Measurements from ENCODE around the gene MS4A5.

MS4A5 gene

DNA sequence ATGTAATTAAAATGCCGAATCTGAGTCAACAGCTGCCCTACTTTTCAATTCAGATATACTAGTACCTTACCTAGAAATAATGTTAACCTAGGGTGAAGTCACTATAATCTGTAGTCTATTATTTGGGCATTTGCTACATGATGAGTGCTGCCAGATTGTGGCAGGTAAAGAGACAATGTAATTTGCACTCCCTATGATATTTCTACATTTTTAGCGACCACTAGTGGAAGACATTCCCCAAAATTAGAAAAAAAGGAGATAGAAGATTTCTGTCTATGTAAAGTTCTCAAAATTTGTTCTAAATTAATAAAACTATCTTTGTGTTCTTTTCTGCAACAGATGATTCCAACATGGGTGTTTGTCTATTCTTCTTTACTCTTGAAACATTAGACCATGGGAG, 40.4 kb downstream of the MS4A5 start:
- H3K9me3 ChIP-seq (ENCODE audit: severe bottlenecking) = no peaks in the 10 kb centered on the region
- no peaks in the 10 kb centered on the region for H3K36me3 ChIP-seq (ENCODE audit: low read depth)
- TF ChIP-seq, protein P1, sequence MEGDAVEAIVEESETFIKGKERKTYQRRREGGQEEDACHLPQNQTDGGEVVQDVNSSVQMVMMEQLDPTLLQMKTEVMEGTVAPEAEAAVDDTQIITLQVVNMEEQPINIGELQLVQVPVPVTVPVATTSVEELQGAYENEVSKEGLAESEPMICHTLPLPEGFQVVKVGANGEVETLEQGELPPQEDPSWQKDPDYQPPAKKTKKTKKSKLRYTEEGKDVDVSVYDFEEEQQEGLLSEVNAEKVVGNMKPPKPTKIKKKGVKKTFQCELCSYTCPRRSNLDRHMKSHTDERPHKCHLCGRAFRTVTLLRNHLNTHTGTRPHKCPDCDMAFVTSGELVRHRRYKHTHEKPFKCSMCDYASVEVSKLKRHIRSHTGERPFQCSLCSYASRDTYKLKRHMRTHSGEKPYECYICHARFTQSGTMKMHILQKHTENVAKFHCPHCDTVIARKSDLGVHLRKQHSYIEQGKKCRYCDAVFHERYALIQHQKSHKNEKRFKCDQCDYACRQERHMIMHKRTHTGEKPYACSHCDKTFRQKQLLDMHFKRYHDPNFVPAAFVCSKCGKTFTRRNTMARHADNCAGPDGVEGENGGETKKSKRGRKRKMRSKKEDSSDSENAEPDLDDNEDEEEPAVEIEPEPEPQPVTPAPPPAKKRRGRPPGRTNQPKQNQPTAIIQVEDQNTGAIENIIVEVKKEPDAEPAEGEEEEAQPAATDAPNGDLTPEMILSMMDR (IDR thresholded peaks at IDR 0.05; ENCODE audit: poor library complexity, severe bottlenecking) = no peak
- H3K4me3 ChIP-seq (ENCODE audit: severe bottlenecking) = no peak overlapping the region
- DNase-seq (ENCODE audit: low spot score) (no peak), ATAC-seq (ENCODE audit: low read depth) (no peak)
- H3K27ac ChIP-seq (ENCODE audit: poor library complexity, severe bottlenecking) = no peak overlapping the region
- H3K4me1 ChIP-seq (ENCODE audit: insufficient read depth, poor library complexity, severe bottlenecking) = no peaks in the 10 kb centered on the region
- no peaks in the 10 kb centered on the region for H3K27me3 ChIP-seq (ENCODE audit: insufficient read depth, poor library complexity, severe bottlenecking)

DNA sequence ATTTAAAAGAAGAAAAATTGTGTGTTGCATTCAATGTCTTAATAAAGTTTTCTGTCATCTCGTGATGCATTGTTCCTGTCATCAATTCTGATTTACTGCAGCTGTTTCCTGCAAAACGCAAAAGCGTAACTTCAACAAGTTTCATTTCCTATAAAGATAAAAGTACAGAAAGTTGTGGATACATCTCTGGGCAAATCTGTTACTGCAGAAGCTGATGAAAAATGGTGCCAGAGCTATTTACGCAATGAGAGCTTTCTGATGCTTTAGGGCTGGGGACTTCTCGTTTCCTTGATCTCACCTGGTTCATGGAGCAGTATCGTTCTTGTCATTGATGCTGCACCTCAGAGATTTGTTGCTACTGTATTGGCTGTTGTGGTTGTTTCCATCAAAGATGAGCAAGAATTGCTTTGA, 47.7 kb downstream of the MS4A5 start:
- no peak for ATAC-seq (ENCODE audit: low read depth)

DNA sequence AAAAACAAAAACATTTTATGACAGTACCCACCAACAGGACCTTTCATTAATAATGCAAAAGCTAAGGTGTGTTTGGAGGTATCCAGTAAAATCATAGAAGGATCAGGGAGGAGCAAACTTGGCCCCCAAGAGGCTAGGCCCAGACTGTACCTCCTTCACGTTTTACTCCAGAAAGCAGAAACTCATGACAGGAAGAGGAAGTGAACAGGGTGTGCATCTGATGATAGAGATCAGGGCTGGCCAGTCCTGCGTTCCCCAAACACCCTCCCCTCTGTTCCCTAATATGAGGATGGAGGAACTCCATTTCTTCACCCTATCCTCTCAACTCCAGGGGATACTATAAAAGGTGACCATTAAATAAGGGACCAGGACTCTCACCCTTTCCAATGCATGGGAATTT, 53.0 kb downstream of the MS4A5 start:
- Histone ChIP-seq H3K4me1 (ENCODE audit: insufficient read depth, poor library complexity, severe bottlenecking) (no peaks in the 10 kb centered on the region), H3K27ac (ENCODE audit: poor library complexity, severe bottlenecking) (no peak overlapping the region), H3K4me3 (ENCODE audit: severe bottlenecking) (no peak overlapping the region), H3K27me3 (ENCODE audit: insufficient read depth, poor library complexity, severe bottlenecking) (no peaks in the 10 kb centered on the region), H3K36me3 (ENCODE audit: low read depth) (no peaks in the 10 kb centered on the region), H3K9me3 (ENCODE audit: severe bottlenecking) (no peaks in the 10 kb centered on the region)
- no peak for DNase-seq (ENCODE audit: low spot score)
- TF ChIP-seq, protein P1 (IDR thresholded peaks at IDR 0.05; ENCODE audit: poor library complexity, severe bottlenecking) = no peak
- ATAC-seq (ENCODE audit: low read depth) = no peak

More for the DNA sequence above, 47.7 kb downstream of the MS4A5 start:
- Histone ChIP-seq H3K4me1 (ENCODE audit: insufficient read depth, poor library complexity, severe bottlenecking) (no peaks in the 10 kb centered on the region), H3K27me3 (ENCODE audit: insufficient read depth, poor library complexity, severe bottlenecking) (no peaks in the 10 kb centered on the region), H3K27ac (ENCODE audit: poor library complexity, severe bottlenecking) (no peak overlapping the region), H3K9me3 (ENCODE audit: severe bottlenecking) (no peaks in the 10 kb centered on the region), H3K4me3 (ENCODE audit: severe bottlenecking) (no peak overlapping the region), H3K36me3 (ENCODE audit: low read depth) (no peaks in the 10 kb centered on the region)
- DNase-seq (ENCODE audit: low spot score) = no peak
- TF ChIP-seq, protein P1 (IDR thresholded peaks at IDR 0.05; ENCODE audit: poor library complexity, severe bottlenecking) = no peak

DNA sequence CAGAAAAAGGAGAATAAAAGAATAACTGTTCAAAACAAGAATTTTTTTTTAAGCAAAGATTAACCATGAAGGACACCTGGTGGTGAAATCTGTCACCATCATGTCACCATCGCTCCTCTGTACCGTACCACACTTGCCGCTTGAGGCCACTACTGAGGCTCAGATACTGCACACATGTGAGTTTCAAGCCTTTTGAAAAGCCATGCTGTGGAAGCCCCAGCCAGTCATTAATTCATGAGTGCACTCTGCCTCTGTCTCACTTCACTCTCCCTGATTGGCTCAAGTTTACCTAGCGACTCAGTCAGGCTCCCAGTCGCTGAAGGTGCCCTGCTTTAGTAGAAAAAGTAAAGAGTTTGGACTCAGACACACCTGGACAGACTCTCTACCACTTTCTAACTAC, 56.6 kb downstream of the MS4A5 start:
- DNase-seq (ENCODE audit: low spot score) (no peak), ATAC-seq (ENCODE audit: low read depth) (peak; percentile 49; the same call in 2 of the 3 replicates)
- Histone ChIP-seq H3K4me1 (ENCODE audit: insufficient read depth, poor library complexity, severe bottlenecking) (no peaks in the 10 kb centered on the region), H3K4me3 (ENCODE audit: severe bottlenecking) (no peak overlapping the region), H3K36me3 (ENCODE audit: low read depth) (no peaks in the 10 kb centered on the region), H3K27ac (ENCODE audit: poor library complexity, severe bottlenecking) (no peak overlapping the region), H3K27me3 (ENCODE audit: insufficient read depth, poor library complexity, severe bottlenecking) (no peaks in the 10 kb centered on the region), H3K9me3 (ENCODE audit: severe bottlenecking) (no peaks in the 10 kb centered on the region)
- TF ChIP-seq, protein P1 (IDR thresholded peaks at IDR 0.05; ENCODE audit: poor library complexity, severe bottlenecking) = peak; percentile 24

GRCh38 chr11:60492488-60493009, 63.2 kb downstream of the MS4A5 start, which contains the start of gene MS4A12:
Gene MS4A12 (plus strand): TSS chr11:60492778. CDS start chr11:60497319, 4,541 bp downstream.
- ATAC-seq (ENCODE audit: low read depth) = no peak
- Histone ChIP-seq H3K9me3 (ENCODE audit: severe bottlenecking) (no peaks in the 10 kb centered on the region), H3K27me3 (ENCODE audit: insufficient read depth, poor library complexity, severe bottlenecking) (no peaks in the 10 kb centered on the region), H3K36me3 (ENCODE audit: low read depth) (no peaks in the 10 kb centered on the region), H3K27ac (ENCODE audit: poor library complexity, severe bottlenecking) (no peak within 1 kb of the TSS), H3K4me3 (ENCODE audit: severe bottlenecking) (no peak within 1 kb of the TSS), H3K4me1 (ENCODE audit: insufficient read depth, poor library complexity, severe bottlenecking) (no peaks in the 10 kb centered on the region)
- DNase-seq (ENCODE audit: low spot score) = no peak
- TF ChIP-seq, protein P1 (IDR thresholded peaks at IDR 0.05; ENCODE audit: poor library complexity, severe bottlenecking) = no peak
